C4-2B (cell line): ENCODE measurements around the gene DUSP1.

Source experiments
- ZFX ChIP-seq: fragments of 450-650 bp; IDR thresholded peaks from 2 replicates; pipeline ENCODE4 v1.6.1; 2017
- TF ChIP-seq, protein P1 (sequence below): fragments of 450-650 bp; conservative IDR thresholded peaks from 2 replicates; pipeline ENCODE4 v1.5.1; 2017; ENCODE audit warnings: mild to moderate bottlenecking

DNA sequence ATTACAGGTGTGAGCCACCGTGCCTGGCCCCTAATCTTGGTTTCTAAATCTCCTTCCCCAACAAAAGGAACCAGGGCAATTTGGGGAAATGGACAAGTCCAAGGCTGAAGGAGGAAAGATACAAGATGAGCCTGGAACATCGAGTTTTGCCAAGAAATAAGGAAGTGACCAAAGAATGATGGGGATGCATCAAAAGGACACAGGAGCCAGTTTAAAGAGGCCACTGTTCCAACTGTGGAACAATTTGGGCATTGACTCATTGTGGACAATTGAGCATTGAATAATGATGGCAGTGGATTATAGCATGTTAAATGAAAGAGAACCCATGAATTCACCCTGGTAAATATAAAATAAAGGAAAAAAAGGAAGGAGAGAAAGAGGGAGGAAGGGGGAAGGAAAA is 47.5 kb downstream of the DUSP1 start:
- TF ChIP-seq, protein P1, sequence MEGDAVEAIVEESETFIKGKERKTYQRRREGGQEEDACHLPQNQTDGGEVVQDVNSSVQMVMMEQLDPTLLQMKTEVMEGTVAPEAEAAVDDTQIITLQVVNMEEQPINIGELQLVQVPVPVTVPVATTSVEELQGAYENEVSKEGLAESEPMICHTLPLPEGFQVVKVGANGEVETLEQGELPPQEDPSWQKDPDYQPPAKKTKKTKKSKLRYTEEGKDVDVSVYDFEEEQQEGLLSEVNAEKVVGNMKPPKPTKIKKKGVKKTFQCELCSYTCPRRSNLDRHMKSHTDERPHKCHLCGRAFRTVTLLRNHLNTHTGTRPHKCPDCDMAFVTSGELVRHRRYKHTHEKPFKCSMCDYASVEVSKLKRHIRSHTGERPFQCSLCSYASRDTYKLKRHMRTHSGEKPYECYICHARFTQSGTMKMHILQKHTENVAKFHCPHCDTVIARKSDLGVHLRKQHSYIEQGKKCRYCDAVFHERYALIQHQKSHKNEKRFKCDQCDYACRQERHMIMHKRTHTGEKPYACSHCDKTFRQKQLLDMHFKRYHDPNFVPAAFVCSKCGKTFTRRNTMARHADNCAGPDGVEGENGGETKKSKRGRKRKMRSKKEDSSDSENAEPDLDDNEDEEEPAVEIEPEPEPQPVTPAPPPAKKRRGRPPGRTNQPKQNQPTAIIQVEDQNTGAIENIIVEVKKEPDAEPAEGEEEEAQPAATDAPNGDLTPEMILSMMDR, result no peak
- no peak for TF ChIP-seq ZFX
